CD4-positive, alpha-beta T cell treated with Interleukin-2 at 100 ng/mL for 4 hours (primary cell): ENCODE results near the gene DVL3.
"Not testable (repeated sequence)": the region's sequence is repeated elsewhere in the genome, so short reads cannot be mapped to it uniquely, and the experiment has no call there.

ENCODE experiments used
- DNase-seq: peaks from one replicate; pipeline ENCODE4 v3.0.0-alpha.2; 2020; ENCODE audit warnings: low spot score

DVL3 gene

DNA sequence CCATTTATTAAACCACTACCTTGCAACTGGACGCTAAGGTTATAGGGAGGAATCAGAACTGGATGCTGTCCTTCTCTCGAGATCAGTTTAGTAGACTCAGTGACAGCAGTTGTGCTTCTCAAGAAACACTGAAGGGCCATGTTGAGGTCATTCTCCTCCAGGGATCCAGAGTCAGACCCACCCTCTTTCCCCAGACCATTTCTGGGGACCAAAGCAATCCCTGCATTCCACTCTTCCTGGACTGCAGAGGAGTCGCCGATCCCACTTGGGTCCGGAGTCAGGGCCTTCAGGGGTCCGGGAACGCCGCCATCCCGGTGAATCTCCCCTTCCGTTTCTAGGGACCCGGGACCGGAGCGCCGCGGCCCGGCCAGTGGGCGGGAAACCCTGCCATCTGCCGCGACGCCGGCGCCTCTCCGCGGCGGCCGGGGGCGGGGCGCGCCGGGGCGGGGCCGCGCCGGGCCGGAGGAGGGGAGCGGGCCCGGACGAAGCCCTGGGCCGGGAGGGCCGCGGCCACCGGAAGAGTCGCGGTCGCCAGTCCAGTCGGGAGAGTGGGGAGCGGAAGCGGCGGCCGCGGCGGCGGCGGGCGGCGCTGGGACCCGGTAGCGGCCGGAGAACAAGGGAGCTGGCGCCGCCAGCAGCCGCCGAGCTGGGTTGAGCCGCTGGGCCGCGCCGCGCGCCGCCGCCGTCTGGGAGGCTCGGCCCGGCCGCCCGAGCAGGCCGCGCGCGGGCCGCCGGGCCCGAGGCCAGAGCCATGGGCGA lies at the start of gene DVL3:
Gene DVL3 (plus strand): TSS at position 493 of the 759 bp plus-strand sequence. CDS start 259 bp downstream, at position 752.
- peak; percentile 31 for DNase-seq

DNA sequence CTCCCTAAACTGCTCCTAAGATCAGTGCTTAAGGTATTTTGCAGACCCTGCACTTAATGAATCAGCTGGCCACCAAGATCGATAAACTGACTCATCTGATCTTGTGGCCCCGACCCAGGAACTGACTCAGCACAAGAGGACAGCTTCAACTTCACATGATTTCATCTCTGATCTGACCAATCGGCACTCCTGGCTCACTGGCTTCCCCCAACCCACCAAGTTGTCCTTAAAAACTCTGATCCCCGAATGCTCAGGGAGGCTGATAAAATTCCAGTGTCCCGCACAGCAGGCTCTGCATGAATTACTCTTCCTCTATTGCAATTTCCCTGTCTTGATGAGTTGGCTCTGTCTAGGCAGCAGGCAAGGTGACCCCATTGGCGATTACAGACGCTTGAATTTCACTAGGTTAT lies 44.9 kb upstream of the DVL3 start:
- DNase-seq: no peak

DNA sequence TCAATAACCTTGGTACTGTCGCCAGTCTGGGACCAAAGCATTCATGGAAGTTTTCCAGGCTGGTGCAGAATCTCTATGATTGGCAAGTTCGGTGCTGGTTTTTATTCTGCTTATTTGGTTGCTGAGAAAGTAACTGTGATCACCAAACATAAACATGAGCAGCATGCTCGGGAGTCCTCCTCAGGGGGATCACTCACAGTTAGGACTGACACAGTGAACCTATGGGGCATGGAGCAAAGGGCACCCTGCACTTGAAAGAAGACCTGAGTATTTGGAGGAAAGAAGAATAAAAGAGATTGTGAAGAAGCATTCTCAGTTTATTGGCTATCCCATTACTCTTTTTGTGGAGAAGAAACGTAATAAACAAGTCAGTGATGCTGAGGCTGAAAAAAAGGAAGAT lies 39.2 kb upstream of the DVL3 start:
- DNase-seq: no peak

DNA sequence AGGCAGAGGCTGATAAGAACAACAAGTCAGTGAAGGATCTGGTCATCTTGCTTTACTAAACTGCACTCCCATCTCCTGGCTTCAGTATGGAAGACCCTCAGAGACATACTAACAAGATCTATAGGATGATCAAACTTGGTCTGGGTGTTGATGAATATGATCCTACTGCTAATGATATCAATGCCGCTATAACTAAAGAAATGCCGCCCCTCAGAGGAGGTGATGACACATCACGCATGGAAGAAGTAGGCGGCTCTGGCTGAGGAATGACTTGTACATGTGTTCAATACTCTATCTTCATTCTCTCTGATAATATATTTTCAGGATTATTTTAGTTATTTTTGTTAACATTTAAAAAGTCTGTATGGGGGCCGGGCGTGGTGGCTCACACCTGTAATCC lies 37.5 kb upstream of the DVL3 start:
- no peak for DNase-seq

DNA sequence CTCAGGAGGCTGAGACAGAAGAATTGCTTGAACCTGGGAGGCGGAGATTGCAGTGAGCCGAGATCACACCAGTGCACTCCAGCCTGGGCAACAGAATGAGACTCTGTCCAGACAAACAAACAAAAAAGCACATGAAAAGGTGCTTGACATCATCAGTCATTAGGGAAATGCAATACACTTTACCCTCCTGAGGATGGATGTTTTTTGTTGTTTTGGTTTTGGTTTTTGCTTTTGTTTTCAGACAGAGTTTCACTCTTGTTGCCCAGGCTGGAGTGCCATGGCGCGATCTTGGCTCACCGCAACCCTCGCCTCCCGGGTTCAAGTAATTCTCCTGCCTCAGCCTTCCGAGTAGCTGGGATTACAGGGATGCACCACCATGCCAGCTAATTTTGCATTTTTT lies 34.1 kb upstream of the DVL3 start:
- not testable (repeated sequence) for DNase-seq

DNA sequence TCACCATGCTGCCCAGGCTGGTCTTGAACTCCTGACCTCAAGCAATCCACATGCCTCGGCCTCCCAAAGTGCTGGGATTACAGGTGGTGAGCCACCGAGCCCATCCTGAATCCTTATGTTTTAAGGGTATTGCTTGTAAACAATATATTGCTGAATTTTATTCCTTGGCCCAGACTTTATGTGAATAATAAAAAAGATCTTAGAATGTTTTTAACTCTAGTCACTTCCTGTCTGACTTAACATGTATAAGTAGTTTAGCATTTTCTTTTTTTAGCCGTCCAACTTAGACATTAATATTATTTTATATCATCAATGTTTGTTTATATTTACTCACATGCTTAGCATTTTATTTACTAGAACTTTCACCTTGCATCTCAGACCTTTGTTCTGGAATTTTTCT lies 29.2 kb upstream of the DVL3 start:
- DNase-seq: no peak

DNA sequence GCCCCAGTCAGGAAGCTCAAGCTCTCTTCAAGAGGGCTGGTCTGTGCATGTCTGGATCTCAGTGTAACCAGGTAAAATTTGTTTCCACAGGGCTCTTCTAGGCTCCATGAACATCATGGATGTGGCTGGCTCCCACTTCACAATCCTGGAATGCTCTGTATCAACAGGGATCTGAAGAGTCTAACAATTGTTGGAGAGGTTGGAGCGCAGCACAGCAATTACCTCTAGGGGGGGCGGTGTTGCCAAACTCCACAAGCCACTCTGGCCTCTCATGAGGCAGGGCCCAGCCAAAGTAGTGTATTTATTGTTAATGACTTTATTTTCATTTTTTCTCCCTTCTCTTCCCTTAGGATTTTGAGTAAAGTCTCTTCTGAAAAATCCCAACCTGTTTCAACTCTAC lies 26.2 kb upstream of the DVL3 start:
- DNase-seq: no peak

DNA sequence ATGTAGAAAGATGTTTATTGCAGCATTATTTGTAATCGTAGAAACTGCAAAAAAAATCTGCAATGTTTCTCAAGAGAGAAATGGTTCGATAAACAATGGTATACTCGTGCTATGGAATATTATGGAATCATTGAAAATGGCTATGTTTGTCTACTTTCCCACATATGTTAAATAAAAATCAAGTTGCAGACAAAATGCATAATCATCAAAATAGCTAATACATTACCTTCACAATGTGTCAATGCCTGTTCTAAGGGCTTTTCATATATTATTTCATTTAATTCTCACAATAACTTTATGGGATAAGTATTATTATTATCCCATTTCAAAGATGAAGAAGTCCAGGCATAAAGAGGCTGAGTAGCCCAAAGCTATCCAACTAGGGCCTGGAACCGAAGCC lies 22.2 kb upstream of the DVL3 start:
- no peak for DNase-seq

DNA sequence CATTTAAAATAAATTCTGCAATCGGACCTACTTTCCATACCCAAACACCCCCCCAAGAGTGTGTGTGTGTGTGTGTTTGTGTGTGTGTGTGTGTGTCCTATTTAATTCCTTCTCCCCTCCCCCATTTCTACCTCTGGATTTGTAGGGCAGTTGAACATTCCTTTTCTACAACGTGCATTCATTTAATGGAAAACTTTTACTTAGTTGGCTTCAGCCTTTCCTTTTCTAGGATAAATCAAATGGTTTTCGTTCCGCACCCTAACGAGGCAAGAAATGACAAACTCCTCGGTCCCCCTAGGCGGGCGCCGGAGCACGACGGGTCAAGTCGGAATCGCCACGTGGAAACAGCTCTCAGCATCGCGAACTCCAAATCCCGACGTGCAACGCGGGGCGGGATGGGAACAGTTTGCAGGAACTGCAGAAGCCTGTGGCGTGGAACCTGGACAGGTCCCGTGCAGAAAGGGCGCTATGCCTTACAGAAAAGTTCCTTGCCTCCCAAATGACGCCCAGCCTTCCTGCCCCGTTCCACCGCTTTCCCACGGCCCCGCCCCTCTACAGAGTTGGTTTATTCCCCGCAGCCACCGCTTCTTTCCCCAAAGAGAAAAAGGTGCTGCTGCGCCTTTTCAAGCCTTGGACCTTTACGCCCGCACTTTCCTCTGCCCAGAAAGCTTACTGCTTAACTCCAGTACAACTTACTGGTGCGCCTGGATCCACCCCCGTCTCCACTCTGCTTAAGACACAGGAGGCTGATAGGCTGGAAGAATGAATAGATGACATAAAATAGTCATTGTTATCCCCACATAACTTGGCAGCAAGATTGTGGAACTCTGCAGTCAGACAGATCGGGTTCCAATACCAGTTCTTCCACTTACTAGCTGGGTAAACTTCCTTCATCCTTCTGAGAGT lies 21.1 kb upstream of the DVL3 start:
- DNase-seq: peak; percentile 46

DNA sequence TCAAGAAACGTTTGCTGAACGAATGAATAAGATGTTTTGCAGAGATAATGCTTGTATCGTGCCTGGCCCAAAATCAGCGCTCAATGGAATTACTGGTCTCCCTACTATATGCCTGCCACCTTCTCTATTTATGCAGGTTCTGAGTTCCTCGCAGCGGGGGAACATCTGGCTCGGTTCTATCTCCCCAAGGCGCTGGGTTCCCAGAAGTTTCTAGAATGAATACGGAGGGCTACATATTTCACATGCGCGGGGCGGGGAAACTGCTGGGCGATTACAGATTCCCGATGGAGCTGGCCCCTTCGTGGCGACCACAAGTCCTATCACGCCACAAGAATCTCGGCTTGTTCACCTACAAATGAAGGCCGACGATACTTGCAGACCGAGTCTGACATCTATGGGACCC lies 20.4 kb upstream of the DVL3 start:
- DNase-seq: no peak

DNA sequence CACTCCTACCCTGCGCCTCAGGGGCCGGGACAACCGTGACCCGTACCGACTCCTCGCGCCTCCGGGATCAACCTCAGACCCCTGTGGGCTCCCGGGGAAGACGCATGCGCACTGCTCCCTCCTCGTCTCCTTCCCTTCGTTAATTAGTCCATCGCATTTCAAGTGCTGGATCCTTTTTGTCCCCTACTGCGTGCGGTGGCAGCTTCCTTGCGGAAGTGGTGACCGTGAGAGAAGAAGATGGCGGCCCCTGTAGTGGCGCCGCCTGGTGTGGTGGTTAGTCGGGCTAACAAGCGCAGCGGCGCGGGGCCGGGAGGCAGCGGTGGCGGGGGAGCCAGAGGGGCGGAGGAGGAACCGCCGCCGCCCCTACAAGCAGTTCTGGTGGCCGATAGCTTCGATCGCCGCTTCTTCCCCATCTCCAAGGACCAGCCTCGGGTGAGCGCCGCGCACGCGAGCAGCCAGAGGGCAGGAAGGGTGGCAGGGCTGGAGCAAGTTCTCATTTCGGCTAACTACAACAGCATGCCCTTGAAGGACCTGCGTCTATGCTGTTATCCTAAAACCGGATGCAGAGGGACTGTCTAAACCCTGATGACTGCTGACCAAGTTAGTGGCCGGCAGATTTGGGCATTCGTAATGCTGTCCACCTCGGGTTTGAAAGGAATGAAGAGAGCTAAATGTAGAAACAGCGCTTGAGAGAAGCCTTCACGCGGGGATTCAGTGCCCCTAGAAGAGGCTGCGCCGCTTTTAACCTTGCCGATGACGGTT lies 19.8 kb upstream of the DVL3 start, which contains the start of gene EIF2B5:
Gene EIF2B5 (plus strand): TSS at position 210 of the 762 bp plus-strand sequence. CDS start 28 bp downstream, at position 238.
- DNase-seq: peak; percentile 93

DNA sequence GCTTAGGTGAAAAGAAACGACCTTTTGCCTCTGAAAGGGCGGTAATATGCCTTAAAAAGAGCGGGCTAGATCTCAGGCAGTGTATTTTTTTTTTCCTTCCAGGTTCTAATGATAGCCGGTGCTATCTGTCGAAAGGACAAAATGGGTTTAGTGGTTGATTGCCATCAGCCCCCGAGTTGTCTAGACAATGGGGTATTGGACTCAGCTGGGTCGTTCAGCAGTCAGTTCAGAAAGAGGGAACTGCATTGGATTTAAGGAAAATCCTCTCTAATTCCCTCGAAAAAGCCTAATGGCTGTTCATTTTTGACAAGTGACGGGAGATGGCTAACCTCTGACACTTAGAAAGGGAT lies 19.3 kb upstream of the DVL3 start:
- no peak for DNase-seq

DNA sequence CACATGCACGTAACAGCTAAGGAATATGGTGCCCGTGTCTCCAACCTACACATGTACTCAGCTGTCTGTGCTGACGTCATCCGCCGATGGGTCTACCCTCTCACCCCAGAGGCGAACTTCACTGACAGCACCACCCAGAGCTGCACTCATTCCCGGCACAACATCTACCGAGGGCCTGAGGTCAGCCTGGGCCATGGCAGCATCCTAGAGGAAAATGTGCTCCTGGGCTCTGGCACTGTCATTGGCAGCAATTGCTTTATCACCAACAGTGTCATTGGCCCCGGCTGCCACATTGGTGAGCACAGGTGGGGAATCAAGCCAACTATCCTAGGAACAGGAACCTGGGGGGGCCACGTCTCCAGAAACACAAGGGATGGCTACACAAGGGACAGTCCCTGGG lies 14.7 kb upstream of the DVL3 start:
- DNase-seq: no peak

DNA sequence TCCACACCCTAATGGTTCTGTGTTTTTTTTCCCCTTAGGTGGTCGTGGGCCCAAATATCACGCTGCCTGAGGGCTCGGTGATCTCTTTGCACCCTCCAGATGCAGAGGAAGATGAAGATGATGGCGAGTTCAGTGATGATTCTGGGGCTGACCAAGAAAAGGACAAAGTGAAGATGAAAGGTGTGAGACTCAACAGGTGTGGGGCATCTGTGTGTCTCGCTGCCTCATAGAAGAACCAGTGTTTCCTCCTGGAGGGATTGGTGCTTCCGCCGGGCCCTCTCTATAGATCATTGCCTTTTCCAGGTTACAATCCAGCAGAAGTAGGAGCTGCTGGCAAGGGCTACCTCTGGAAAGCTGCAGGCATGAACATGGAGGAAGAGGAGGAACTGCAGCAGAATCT lies 13.0 kb upstream of the DVL3 start:
- DNase-seq: no peak

DNA sequence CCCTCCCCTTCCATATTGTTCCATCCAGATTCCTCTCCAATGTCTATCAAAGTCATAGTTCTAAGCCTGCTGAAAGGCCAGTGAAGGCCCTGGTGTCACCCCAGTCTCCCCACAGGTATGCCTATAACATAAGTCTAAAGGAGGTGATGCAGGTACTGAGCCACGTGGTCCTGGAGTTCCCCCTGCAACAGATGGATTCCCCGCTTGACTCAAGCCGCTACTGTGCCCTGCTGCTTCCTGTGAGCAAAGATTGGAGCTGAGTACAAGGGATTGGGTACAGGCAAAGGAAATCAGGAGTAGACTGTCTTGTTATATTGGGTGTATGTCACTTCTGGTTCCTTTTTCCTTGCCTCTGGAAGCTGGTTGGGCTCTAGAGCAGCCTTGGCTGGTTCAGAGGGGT lies 11.8 kb upstream of the DVL3 start:
- no peak for DNase-seq

DNA sequence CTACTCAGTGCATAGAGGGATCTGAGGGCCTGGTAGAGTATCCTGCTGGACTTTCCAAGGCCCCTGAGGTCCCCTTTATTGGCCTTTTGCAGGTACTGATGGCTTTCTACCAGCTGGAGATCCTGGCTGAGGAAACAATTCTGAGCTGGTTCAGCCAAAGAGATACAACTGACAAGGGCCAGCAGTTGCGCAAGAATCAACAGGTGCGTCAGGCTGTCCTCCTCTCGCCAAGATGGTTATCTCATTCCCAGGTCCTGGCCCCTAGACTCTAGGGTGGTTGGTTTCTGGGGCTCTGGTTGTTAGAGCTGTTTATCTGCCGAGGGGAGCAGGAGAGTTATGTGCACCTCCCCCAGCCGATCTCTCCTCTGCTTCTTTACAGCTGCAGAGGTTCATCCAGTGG lies 10.7 kb upstream of the DVL3 start:
- no peak for DNase-seq

DNA sequence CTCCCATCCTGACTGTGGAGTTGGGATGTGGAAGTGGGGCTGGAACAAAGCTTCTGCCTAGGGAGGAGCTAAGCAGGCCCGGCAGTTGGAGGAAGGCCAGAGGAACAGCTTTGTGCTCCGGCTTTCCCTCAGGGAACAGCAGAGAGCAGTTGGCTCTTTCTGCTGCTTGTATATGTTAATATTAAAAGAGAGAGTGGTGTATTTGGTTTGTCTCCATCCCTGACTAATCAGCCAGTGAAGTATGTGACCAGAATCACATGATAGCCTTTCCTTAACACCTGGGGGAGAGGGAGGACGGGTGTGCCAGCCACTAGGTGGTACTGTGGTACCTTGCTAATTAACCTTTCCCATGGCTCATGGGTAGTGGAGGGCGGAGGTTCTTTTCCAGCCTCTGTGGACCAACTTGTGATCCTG lies 10.1 kb upstream of the DVL3 start:
- DNase-seq: peak; percentile 35

DNA sequence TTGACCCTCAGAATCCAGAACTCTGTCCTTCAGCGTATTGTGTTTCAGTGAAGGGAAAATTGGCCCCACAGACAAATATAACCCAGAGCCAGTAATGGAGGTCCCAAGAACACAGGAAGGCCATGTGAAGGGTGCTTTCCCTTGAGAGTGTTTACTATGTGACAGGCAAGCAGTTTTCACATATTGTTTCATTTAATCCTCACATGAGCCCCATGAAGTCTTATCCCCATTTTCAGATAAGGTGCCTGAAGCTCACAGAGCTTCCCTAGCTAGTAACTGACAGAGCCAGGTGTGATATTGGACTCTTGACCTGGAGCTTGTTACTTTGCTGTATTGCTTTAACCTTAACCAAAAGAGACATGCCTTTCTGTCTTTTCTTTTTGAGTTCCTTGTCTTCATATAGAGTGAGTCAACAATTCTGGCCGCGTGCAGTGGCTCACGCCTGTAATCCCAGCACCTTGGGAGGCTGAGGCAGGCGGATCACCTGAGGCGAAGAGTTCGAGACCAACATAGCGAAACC lies 9.4 kb upstream of the DVL3 start:
- no peak for DNase-seq

DNA sequence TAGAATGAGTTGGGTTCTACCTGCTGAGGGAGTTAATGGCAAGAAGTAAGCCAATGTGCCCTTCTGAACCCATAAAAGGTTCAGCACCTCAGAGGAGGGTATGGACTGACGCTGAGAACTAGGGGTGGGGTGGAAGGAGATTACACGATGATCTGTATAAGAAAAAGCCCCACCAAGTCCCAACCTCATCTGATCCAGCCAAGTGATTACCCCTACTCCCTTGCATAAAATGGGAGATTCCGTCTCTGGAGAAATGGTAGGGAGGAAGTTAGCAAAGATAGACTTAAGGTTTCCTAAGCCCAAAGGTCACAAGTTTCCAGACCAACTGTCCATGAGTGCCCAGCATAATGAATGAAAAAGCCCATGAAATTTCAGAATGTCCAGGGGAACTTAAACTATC lies 7.1 kb upstream of the DVL3 start:
- DNase-seq: no peak

DNA sequence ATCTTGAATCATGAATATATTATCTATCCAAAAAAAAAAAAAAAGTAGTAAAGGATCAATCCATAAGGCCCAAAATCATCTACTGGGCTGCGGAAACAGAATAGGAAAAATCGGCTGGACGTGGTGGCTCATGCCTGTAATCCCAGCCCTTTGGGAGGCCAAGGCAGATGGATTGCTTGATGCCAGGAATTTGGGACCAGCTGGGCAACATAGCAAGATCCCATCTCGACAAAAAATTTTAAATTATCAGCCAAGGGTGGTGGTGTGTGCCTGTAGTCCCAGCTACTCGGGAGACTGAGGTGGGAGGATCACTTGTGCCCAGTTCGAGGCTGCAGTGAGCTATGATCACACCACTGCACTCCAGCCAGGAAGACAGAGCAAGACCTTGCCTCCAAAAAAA lies 6.1 kb upstream of the DVL3 start:
- no peak for DNase-seq

DNA sequence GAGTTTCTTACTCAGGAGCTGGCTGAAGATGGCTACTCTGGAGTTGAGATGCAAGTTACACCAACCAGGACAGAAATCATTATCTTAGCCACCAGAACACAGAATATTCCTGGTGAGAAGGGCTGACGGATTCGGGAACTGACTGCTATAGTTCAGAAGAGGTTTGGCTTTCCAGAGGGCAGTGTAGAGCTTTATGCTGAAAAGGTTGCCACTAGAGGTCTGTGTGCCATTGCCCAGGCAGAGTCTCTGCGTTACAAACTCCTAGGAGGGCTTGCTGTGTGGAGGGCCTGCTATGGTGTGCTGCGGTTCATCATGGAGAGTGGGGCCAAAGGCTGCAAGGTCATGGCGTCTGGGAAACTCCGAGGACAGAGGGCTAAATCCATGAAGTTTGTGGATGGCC lies 5.4 kb upstream of the DVL3 start:
- DNase-seq: not testable (repeated sequence)
